ENCODE measurements around the gene KIFC3. TPM values are rescaled to one million over a fixed set of nuclear protein-coding genes. Genes with fewer than 3 reads are reported as not detected.

Gene KIFC3
- total and polyA plus RNA-seq, 2 of the 13 experiments (the other 11 are each of a cell fraction or from before 2014, with no cell fraction given), result 42.1 to 45.3 TPM

GRCh38 chr16:57810197-57811031, 8.1 kb upstream of the KIFC3 start (continued):
- TF ChIP-seq MAZ (IDR thresholded peaks at IDR 0.05; ENCODE audit: borderline replicate concordance, low read depth, low read length) (peak; percentile 67; the same call in 1 of the 2 replicates), MAZ (CRISPR knock-in tag; IDR thresholded peaks at IDR 0.05; ENCODE audit: low read depth) (peak; percentile 87), SRF (IDR thresholded peaks at IDR 0.05; ENCODE audit: low read depth, low read length) (no peak), ZNF549 (CRISPR knock-in tag; IDR thresholded peaks at IDR 0.05) (no peak), SP140L (CRISPR knock-in tag; IDR thresholded peaks at IDR 0.05; ENCODE audit: borderline replicate concordance) (no peak), GTF3A (CRISPR knock-in tag; conservative IDR thresholded peaks at IDR 0.05) (peak; percentile 7; the same call in 1 of the 2 replicates), ERF (CRISPR knock-in tag; IDR thresholded peaks at IDR 0.05) (peak; percentile 98), NFIB (CRISPR knock-in tag; IDR thresholded peaks at IDR 0.05; ENCODE audit: borderline replicate concordance) (no peak), ZNF629 (CRISPR knock-in tag; conservative IDR thresholded peaks at IDR 0.05) (peak; percentile 99), ZSCAN20 (CRISPR knock-in tag; IDR thresholded peaks at IDR 0.05; ENCODE audit: borderline replicate concordance) (no peak), ZNF446 (CRISPR knock-in tag; IDR thresholded peaks at IDR 0.05) (no peak), ZIK1 (CRISPR knock-in tag; IDR thresholded peaks at IDR 0.05; ENCODE audit: borderline replicate concordance, low read depth) (no peak; the same call in 1 of the 2 replicates), NRL (CRISPR knock-in tag; IDR thresholded peaks at IDR 0.05; ENCODE audit: borderline replicate concordance) (peak; percentile 12; the same call in 1 of the 2 replicates), MXD1 (CRISPR knock-in tag; IDR thresholded peaks at IDR 0.05) (peak; percentile 35; the same call in 1 of the 2 replicates), TEAD3 (CRISPR knock-in tag; optimal IDR thresholded peaks at IDR 0.05; ENCODE audit: borderline replicate concordance) (peak; percentile 78), ZNF143 (CRISPR knock-in tag; IDR thresholded peaks at IDR 0.05) (no peak), CHCHD3 (CRISPR knock-in tag; IDR thresholded peaks at IDR 0.05) (no peak), ZNF770 (CRISPR knock-in tag; IDR thresholded peaks at IDR 0.05) (peak; percentile 84), ZC3H4 (CRISPR knock-in tag; IDR thresholded peaks at IDR 0.05; ENCODE audit: borderline replicate concordance) (no peak), NFAT5 (CRISPR knock-in tag; IDR thresholded peaks at IDR 0.05) (no peak), ZNF510 (CRISPR knock-in tag; IDR thresholded peaks at IDR 0.05; ENCODE audit: low read depth) (no peak), ZNF232 (CRISPR knock-in tag; IDR thresholded peaks at IDR 0.05; ENCODE audit: borderline replicate concordance) (0 out of 2 replicates have a peak, but pooled peaks have one; percentile 14)

All from HepG2 (cell line).